Measurements from ENCODE around the gene SUMF1. TPM values are rescaled to one million over a fixed set of nuclear protein-coding genes. Genes with fewer than 3 reads are reported as not detected.

SUMF1 gene
- total RNA-seq, 2 donors from 2014 or later: 18.4 to 18.6 TPM

DNA sequence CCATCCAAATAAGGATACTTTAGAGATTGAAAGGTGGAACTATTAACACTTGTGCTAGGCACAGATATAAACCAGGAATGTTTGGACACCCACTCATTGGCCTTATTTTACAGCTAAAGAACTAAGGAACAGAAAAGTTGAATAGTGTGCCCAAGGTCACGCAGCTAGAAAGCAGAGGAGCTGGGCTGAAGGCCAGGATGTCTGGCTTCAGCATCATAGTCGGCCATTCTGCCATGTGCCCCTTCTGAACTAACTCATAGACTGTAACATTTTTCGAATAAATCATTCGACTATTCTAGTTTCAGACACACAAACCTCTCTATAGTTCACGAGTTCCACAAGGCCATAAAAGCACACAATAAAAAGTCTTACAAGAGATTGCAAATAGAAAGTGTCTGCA lies 71.1 kb downstream of the SUMF1 start:
- Mint-ChIP-seq H3K27me3 (ENCODE audit: insufficient read depth) (no peaks in the 10 kb centered on the region), H3K36me3 (ENCODE audit: low read depth) (peaks cover 7% of the 10 kb centered on the region), H3K27ac (no peak overlapping the region), H3K4me3 (no peak overlapping the region), H3K4me1 (peaks cover 4% of the 10 kb centered on the region), H3K9me3 (no peaks in the 10 kb centered on the region)
- no peak for DNase-seq
- Histone ChIP-seq H3K27me3 (ENCODE audit: control insufficient read depth, insufficient read depth, low read length, poor library complexity, severe bottlenecking) (no peaks in the 10 kb centered on the region), H3K9me3 (ENCODE audit: control insufficient read depth, low read length) (no peaks in the 10 kb centered on the region), H3K9ac (ENCODE audit: extremely low read depth, low read length, poor library complexity, severe bottlenecking) (no peak overlapping the region), H3K4me1 (ENCODE audit: control insufficient read depth, insufficient read depth, low read length) (no peaks in the 10 kb centered on the region), H3K27ac (ENCODE audit: low read depth, low read length) (no peak overlapping the region), H3K36me3 (ENCODE audit: control insufficient read depth, insufficient read depth, low read length) (peaks cover under 1% of the 10 kb centered on the region), H3K4me3 (ENCODE audit: low read length) (no peak overlapping the region)
- 91 to 95% methylated on average over 5 of the region's 5 CpGs for WGBS, 2 experiments (ENCODE audit: insufficient coverage in 1 of 2, insufficient read length in 1 of 2)
- TF ChIP-seq, protein P1, sequence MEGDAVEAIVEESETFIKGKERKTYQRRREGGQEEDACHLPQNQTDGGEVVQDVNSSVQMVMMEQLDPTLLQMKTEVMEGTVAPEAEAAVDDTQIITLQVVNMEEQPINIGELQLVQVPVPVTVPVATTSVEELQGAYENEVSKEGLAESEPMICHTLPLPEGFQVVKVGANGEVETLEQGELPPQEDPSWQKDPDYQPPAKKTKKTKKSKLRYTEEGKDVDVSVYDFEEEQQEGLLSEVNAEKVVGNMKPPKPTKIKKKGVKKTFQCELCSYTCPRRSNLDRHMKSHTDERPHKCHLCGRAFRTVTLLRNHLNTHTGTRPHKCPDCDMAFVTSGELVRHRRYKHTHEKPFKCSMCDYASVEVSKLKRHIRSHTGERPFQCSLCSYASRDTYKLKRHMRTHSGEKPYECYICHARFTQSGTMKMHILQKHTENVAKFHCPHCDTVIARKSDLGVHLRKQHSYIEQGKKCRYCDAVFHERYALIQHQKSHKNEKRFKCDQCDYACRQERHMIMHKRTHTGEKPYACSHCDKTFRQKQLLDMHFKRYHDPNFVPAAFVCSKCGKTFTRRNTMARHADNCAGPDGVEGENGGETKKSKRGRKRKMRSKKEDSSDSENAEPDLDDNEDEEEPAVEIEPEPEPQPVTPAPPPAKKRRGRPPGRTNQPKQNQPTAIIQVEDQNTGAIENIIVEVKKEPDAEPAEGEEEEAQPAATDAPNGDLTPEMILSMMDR (conservative IDR thresholded peaks at IDR 0.05): no peak

DNA sequence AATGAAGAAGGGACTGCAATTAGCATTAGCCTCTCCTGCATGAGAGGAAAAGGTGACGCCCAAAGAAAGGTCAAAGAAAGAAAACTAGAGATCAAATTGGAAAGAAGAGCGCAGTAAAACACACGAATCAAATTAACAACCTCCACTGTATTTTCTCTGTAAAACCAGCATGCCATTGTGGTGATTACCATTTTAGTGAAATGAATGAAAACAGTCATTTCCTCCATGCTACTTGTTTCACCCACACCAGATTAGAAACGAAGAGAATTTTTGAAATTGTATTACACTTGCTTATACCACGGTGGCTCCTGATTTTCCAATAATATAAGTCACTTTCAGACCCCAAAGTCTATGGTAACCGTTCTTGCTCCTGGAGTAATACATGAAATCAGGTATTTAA lies 71.6 kb downstream of the SUMF1 start:
- H3K9me3 ChIP-seq (ENCODE audit: control insufficient read depth, low read length): no peaks in the 10 kb centered on the region
- H3K36me3 ChIP-seq (ENCODE audit: control insufficient read depth, insufficient read depth, low read length): peaks cover 3% of the 10 kb centered on the region
- Mint-ChIP-seq H3K4me1 (peaks cover 4% of the 10 kb centered on the region), H3K9me3 (no peaks in the 10 kb centered on the region), H3K27ac (no peak overlapping the region), H3K27me3 (ENCODE audit: insufficient read depth) (no peaks in the 10 kb centered on the region), H3K36me3 (ENCODE audit: low read depth) (peaks cover 7% of the 10 kb centered on the region), H3K4me3 (no peak overlapping the region)
- H3K4me1 ChIP-seq (ENCODE audit: control insufficient read depth, insufficient read depth, low read length): no peaks in the 10 kb centered on the region
- TF ChIP-seq, protein P1 (conservative IDR thresholded peaks at IDR 0.05): no peak
- no peak for DNase-seq
- H3K27ac ChIP-seq (ENCODE audit: low read depth, low read length): no peak overlapping the region
- no peak overlapping the region for H3K4me3 ChIP-seq (ENCODE audit: low read length)
- no peak overlapping the region for H3K9ac ChIP-seq (ENCODE audit: extremely low read depth, low read length, poor library complexity, severe bottlenecking)
- no peaks in the 10 kb centered on the region for H3K27me3 ChIP-seq (ENCODE audit: control insufficient read depth, insufficient read depth, low read length, poor library complexity, severe bottlenecking)
- WGBS, 2 experiments (ENCODE audit: insufficient coverage in 1 of 2, insufficient read length in 1 of 2): 90 to 94% methylated on average over 3 to 6 of the region's 6 CpGs

DNA sequence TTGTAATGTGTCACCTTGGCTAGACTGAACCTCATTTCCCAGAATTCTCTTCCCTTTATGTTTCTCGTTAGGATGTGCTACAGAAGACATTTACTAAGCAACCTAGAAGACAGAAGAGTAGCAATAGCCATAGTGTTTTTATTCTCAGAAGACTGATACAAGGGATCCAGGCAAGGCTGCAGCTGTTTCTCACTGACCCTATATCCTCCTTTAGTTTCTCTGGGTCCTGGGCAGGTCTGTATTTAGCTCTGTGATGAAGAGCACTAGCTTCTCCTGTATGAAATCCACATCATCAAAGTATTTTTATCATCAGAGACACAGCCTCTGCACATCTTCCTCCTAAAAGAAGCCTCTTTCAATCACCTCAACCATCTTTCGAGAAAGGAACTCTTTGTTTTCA lies 72.5 kb downstream of the SUMF1 start:
- no peaks in the 10 kb centered on the region for H3K27me3 ChIP-seq (ENCODE audit: control insufficient read depth, insufficient read depth, low read length, poor library complexity, severe bottlenecking)
- DNase-seq: no peak
- no peaks in the 10 kb centered on the region for H3K4me1 ChIP-seq (ENCODE audit: control insufficient read depth, insufficient read depth, low read length)
- peaks cover 8% of the 10 kb centered on the region for H3K4me1 Mint-ChIP-seq
- no peak overlapping the region for H3K9ac ChIP-seq (ENCODE audit: extremely low read depth, low read length, poor library complexity, severe bottlenecking)
- WGBS, 2 experiments (ENCODE audit: insufficient coverage in 1 of 2, insufficient read length in 1 of 2): 86 to 95% methylated on average over 1 to 2 of the region's 2 CpGs
- H3K27ac ChIP-seq (ENCODE audit: low read depth, low read length): no peak overlapping the region
- H3K9me3 ChIP-seq (ENCODE audit: control insufficient read depth, low read length): no peaks in the 10 kb centered on the region
- no peak overlapping the region for H3K27ac Mint-ChIP-seq
- H3K36me3 Mint-ChIP-seq (ENCODE audit: low read depth): peaks cover 7% of the 10 kb centered on the region
- no peaks in the 10 kb centered on the region for H3K27me3 Mint-ChIP-seq (ENCODE audit: insufficient read depth)
- H3K4me3 ChIP-seq (ENCODE audit: low read length): no peak overlapping the region
- no peak overlapping the region for H3K4me3 Mint-ChIP-seq
- no peaks in the 10 kb centered on the region for H3K9me3 Mint-ChIP-seq
- TF ChIP-seq, protein P1 (conservative IDR thresholded peaks at IDR 0.05): no peak
- H3K36me3 ChIP-seq (ENCODE audit: control insufficient read depth, insufficient read depth, low read length): peaks cover 3% of the 10 kb centered on the region

Measured in endodermal cell (in vitro differentiated cells).